GM21825 (cell line): ENCODE measurements around the gene MEF2C.

Source experiments
- ATAC-seq: cut with Tn5 transposase; IDR thresholded peaks from one replicate; pipeline ENCODE4 v1.9.1; 2021; ENCODE audit warnings: mild to moderate bottlenecking, moderate library complexity; ENCODE audit not compliant: unreplicated experiment

The MEF2C gene

DNA sequence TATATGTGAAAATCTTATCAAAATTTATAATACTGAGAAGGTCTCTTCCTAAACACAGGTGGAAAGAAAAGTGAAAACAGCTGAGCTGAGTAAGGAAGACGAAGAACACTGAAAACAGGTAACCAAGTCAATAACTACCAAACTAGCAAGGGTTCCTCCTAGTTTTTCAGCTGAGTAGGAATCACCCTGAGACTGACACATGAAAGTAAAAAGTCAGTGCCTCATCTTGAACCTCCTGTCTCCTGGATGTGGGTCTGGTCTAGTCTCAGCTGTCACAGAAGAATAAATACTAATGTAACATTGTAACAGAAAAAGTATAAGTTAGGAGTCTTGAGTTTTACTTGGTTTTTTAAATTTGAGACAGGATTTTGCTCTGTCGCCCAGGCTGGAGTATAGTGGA is 121.0 kb downstream of the MEF2C start:
- no peak for ATAC-seq

- ATAC-seq: no peak
These were observed 121.6 kb downstream of the MEF2C start for GRCh38 chr5:88761269-88761850.

GRCh38 chr5:88760527-88760926 is 122.5 kb downstream of the MEF2C start:
- ATAC-seq: no peak

- no peak for ATAC-seq
These were observed 124.4 kb downstream of the MEF2C start for GRCh38 chr5:88758591-88758990.

DNA sequence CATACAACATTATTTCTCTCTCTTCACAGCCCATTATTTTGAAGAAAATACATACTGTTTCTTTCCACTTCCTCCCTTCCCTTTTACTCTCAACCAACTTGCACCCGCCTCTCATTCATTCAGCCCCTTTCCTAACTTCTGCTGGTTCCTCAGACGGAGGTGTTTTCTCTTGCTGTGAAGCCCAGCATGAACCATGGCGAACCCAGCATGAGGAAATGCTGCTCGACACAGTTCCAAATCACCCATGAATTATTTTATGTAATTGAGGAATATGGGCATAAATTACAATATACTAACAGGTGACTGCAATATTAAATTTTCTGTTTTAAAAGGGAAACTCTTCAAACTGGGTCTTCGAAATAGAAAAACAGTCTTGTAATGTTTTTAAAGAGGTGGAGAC is 124.8 kb downstream of the MEF2C start:
- no peak for ATAC-seq

DNA sequence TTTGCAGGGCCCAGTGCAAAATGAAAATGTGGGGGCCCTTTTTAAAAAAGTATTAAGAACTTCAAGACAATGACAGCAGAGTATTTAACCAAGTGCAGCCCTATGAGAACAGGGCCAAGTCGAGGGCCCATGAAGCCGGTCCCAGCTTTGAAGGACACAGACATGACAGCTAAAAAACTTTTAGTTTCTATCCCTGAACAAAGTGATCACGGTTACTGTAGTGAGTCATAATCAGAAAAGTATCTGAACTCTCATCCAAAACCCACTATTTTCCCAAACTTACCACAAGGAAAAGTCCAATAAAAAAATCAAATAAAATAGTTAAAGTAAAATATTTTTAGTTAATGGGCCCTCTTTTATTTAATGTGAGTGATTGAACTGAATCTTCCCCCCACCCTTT is 126.0 kb downstream of the MEF2C start:
- no peak for ATAC-seq

DNA sequence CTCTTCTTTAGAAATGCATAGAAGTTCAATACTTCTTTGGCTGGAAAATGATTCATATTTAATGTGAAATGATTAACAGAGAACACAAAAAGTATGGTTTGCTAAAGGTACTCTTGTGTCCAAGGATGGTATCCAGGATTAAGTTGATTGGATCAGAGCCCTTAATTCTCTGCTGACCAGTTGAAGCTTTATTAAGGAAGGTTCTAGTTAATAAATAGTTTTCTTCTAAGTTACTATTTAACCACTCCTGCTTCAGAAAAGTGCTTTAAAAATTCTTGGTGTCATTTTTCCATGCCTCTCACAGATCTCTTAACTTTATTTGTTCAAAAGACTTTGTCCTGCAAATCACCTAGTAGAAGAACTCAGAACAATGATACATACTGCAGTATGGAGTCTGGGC is 134.3 kb downstream of the MEF2C start:
- no peak for ATAC-seq

GRCh38 chr5:88746438-88746882 is 136.5 kb downstream of the MEF2C start:
- ATAC-seq: peak; percentile 77

DNA sequence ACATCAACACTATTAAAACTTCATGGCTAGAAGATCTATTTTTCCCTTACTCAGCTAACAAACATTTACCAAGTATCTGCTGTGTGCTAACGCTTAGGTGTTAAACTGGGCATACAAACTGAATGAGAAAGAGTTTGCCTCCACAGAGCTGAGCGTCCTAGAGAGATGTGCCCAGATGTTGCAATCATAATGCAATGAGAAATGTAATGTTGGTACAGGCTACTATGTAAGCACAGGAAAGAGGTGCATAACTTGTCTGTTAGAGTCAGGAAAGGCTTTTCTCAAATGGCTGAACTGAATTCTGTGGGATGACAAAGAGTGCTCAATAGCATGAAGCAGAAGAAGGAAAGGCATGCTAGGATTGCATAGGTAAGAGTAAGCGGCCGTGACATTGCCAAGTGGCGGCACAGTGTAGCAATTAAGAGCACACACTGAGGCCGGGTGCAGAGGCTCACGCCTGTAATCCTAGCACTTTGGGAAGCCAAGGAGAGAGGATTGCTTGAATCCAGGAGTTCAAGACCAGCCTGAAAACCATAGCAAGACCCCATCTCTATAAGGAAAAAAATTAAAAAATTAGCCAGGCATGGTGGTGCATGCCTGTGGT is 137.8 kb downstream of the MEF2C start:
- no peak for ATAC-seq

DNA sequence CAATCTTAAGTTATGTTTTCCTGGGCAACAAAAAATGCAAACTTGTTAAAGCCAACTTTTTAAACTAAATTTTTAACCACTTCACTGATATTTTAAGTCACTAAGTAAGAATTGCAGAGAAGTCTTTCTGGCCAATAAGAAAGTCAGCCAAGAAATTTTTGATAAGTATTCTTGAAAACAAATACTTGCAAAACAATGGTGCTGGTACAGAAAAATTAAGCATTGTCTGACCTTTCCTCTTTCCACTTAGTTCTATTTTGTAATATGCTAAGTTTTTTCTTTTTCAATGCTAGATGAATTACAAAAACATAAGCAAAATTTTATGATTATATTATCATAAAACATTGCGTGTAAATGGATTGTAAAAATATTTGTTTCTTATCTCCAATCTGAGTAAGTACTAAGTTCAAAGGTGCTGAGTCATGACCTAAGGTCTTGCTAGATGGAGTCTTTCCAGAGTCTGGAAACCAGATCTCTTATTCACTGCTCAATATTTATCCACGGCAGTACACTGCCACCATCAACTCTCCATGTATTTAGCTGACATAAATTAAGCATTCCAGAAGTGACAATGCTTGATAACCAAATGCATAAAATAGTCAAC is 139.7 kb downstream of the MEF2C start:
- ATAC-seq: no peak

- ATAC-seq: no peak
These were observed 141.0 kb downstream of the MEF2C start for GRCh38 chr5:88741964-88742363.

DNA sequence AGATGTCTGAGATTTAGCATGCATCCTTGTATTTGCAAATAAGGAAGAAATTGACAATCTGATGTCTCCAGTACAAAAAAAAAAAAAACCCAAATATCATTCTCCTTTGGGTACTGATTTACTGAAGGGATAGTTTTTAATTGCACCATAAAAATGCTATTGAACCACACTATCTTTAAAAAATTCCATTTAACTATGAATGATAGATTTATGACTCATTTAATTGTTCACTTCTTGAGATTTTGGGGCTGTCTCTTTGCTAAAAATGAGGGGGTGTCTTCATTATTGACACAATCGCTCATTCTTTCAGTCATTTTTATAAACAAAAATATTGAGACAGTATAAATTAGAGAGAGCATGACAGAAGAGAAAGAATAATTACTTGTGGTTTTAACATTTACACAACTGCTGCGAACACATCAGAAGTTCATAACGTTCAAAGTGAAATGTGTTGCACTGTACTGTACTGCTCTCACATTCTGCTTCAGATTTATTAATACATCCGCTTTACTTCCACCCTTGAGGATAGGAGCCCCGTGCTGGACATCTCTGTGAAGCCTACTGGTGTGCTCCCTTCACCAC is 142.3 kb downstream of the MEF2C start:
- ATAC-seq: no peak

- peak; percentile 42 for ATAC-seq
These were observed 146.5 kb downstream of the MEF2C start for GRCh38 chr5:88736494-88736893.

- ATAC-seq: peak; percentile 24
These were observed 148.0 kb downstream of the MEF2C start for GRCh38 chr5:88734983-88735382.

GRCh38 chr5:88734191-88734640 is 148.8 kb downstream of the MEF2C start:
- ATAC-seq: peak; percentile 49

- ATAC-seq: no peak
These were observed 150.1 kb downstream of the MEF2C start for GRCh38 chr5:88732862-88733261.

DNA sequence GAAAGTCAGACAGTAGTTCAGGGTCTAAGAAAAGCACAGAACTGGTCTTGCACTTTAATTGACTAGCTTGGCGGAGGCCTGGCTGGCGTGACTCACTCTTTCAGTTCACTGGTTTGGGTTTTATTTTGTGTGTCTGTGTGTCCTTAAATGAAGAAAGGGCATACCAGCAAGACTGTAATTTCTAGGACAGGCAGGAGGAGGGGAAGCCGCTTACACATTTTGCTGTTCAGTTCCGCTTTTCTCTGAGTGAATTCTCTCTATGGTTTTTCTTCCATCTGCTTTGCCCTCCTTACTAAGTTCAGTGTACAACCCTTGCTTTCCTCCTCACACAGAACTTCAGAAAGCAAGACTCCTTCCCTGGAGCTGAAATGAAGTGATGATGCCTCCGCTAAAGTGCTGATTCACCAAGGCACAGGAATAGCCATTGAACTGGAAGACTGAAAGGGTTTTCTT is 150.8 kb downstream of the MEF2C start:
- ATAC-seq: peak; percentile 48

GRCh38 chr5:88729829-88730182 is 153.2 kb downstream of the MEF2C start:
- no peak for ATAC-seq

- peak; percentile 32 for ATAC-seq
These were observed 153.7 kb downstream of the MEF2C start for GRCh38 chr5:88729084-88729828.

DNA sequence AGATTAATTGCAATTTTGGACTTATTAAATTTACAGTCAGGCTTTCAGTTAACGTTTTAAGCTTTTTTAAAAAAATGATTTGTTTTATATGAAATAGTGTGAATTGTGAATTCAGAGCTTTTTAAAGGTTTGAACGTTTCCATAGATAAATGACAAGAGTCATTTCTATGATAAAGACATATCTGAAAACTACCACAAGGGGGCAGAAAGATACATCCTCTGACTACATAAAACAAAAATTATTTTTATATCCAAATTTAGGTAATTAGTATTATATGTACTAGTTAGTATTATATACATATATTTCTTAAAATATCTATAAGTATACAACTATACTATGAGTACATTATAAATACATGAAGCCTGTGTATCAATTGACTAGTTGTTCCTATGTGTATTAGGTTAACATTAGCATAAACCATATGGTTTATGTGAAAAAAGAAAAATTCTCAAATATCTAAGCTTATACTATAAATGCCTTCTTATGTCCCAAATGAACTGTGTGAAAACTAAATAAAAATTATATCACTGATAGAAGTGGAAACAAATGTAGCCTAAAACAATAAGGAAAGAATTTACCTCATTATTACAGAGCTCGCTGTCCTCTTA is 155.2 kb downstream of the MEF2C start:
- no peak for ATAC-seq

- no peak for ATAC-seq
These were observed 157.5 kb downstream of the MEF2C start for GRCh38 chr5:88725454-88725853.
